ENCODE results near the gene TTLL5. TPM values are rescaled to one million over a fixed set of nuclear protein-coding genes. Genes with fewer than 3 reads are reported as not detected.
A peak's percentile ranks its signal among the peaks of the same experiment; 100 is the strongest.

Gene TTLL5
- polyA plus RNA-seq, 3 donors, result 4.2 to 7.2 (median 4.7) TPM

- H3K4me3 Mint-ChIP-seq, result no peak overlapping the region
- Histone ChIP-seq H4K20me1 (ENCODE audit: insufficient read depth, low read length) (no peaks in the 10 kb centered on the region), H3K27me3 (ENCODE audit: control insufficient read depth in 2 of 2, insufficient read depth in 2 of 2, low read length in 2 of 2) (no peaks in the 10 kb centered on the region), H3K9ac (ENCODE audit: insufficient read depth, low read length, poor library complexity, severe bottlenecking) (no peak overlapping the region), H2AFZ (ENCODE audit: insufficient read depth, low read depth, low read length, poor library complexity, severe bottlenecking) (no peak overlapping the region), H3K4me3 (replicated peaks in 1 of 3; ENCODE audit: low read depth in 2 of 3, low read length in 3 of 3) (no peak overlapping the region), H3K36me3 (replicated peaks in 1 of 2; ENCODE audit: control insufficient read depth in 1 of 2, insufficient read depth in 2 of 2, low read length in 2 of 2) (peaks cover 0 to 28% of the 10 kb centered on the region in 2 donors), H3K4me2 (replicated peaks; ENCODE audit: extremely low read depth, low read length, poor library complexity, severe bottlenecking) (no peak overlapping the region), H3K27ac (ENCODE audit: low read depth in 1 of 2, low read length in 2 of 2) (no peak overlapping the region), H3K4me1 (ENCODE audit: control insufficient read depth in 1 of 2, insufficient read depth in 2 of 2, low read length in 2 of 2) (no peaks in the 10 kb centered on the region), H3K79me2 (ENCODE audit: insufficient read depth, low read length) (no peaks in the 10 kb centered on the region), H3K9me3 (replicated peaks in 1 of 2; ENCODE audit: control insufficient read depth in 1 of 2, insufficient read depth in 1 of 2, low read length in 2 of 2) (no peaks in the 10 kb centered on the region)
- 100% methylated on average over 1 of the region's 2 CpGs for WGBS (ENCODE audit: insufficient coverage)
- peaks cover 0 to 2% (median 0%) of the 10 kb centered on the region in 7 donors for H3K9me3 Mint-ChIP-seq
- intact Hi-C loops (cut with micrococcal nuclease), result no loop called here
- H3K27ac Mint-ChIP-seq, result peak overlapping the region in 1 of 7 donors; percentile 12
- peaks cover 14% of the 10 kb centered on the region for H3K4me1 Mint-ChIP-seq
- no peak for DNase-seq
- no peaks in the 10 kb centered on the region for H3K27me3 Mint-ChIP-seq (ENCODE audit: low read depth in 3 of 3)
- peaks cover 37 to 38% of the 10 kb centered on the region in 2 donors for H3K36me3 Mint-ChIP-seq
- no peak for TF ChIP-seq CTCF (IDR thresholded peaks at IDR 0.05)
Observed at GRCh38 chr14:75715926-75716780, 55.1 kb downstream of the TTLL5 start.

GRCh38 chr14:75717729-75718128 lies 56.7 kb downstream of the TTLL5 start:
- Histone ChIP-seq H3K9me3 (replicated peaks in 1 of 2; ENCODE audit: control insufficient read depth in 1 of 2, insufficient read depth in 1 of 2, low read length in 2 of 2) (no peaks in the 10 kb centered on the region), H4K20me1 (ENCODE audit: insufficient read depth, low read length) (no peaks in the 10 kb centered on the region), H2AFZ (ENCODE audit: insufficient read depth, low read depth, low read length, poor library complexity, severe bottlenecking) (no peak overlapping the region), H3K79me2 (ENCODE audit: insufficient read depth, low read length) (no peaks in the 10 kb centered on the region), H3K4me3 (replicated peaks in 1 of 3; ENCODE audit: low read depth in 2 of 3, low read length in 3 of 3) (no peak overlapping the region), H3K9ac (ENCODE audit: insufficient read depth, low read length, poor library complexity, severe bottlenecking) (no peak overlapping the region), H3K27me3 (ENCODE audit: control insufficient read depth in 2 of 2, insufficient read depth in 2 of 2, low read length in 2 of 2) (no peaks in the 10 kb centered on the region), H3K4me1 (ENCODE audit: control insufficient read depth in 1 of 2, insufficient read depth in 2 of 2, low read length in 2 of 2) (no peaks in the 10 kb centered on the region), H3K36me3 (replicated peaks in 1 of 2; ENCODE audit: control insufficient read depth in 1 of 2, insufficient read depth in 2 of 2, low read length in 2 of 2) (peaks cover 5 to 27% of the 10 kb centered on the region in 2 donors), H3K27ac (ENCODE audit: low read depth in 1 of 2, low read length in 2 of 2) (no peak overlapping the region), H3K4me2 (replicated peaks; ENCODE audit: extremely low read depth, low read length, poor library complexity, severe bottlenecking) (no peak overlapping the region)
- Mint-ChIP-seq H3K4me3 (no peak overlapping the region), H3K27me3 (ENCODE audit: low read depth in 3 of 3) (no peaks in the 10 kb centered on the region), H3K27ac (no peak overlapping the region), H3K9me3 (peaks cover 0 to 2% (median 0%) of the 10 kb centered on the region in 7 donors), H3K4me1 (peaks cover 16% of the 10 kb centered on the region), H3K36me3 (peaks cover 40 to 43% of the 10 kb centered on the region in 2 donors)
- WGBS (ENCODE audit: insufficient coverage), result 100% methylated on average over 3 of the region's 3 CpGs
- no peak for DNase-seq
- TF ChIP-seq CTCF (IDR thresholded peaks at IDR 0.05), result no peak
- intact Hi-C loops (cut with micrococcal nuclease), result no loop called here

All from CD14-positive monocyte (primary cell).